GM18502 (cell line): ENCODE measurements around the gene IQSEC1.

Experiments used
- ATAC-seq: cut with Tn5 transposase; IDR thresholded peaks from one replicate; pipeline ENCODE4 v1.9.1; 2021; ENCODE audit warnings: mild to moderate bottlenecking; ENCODE audit not compliant: unreplicated experiment, poor library complexity

IQSEC1 gene

DNA sequence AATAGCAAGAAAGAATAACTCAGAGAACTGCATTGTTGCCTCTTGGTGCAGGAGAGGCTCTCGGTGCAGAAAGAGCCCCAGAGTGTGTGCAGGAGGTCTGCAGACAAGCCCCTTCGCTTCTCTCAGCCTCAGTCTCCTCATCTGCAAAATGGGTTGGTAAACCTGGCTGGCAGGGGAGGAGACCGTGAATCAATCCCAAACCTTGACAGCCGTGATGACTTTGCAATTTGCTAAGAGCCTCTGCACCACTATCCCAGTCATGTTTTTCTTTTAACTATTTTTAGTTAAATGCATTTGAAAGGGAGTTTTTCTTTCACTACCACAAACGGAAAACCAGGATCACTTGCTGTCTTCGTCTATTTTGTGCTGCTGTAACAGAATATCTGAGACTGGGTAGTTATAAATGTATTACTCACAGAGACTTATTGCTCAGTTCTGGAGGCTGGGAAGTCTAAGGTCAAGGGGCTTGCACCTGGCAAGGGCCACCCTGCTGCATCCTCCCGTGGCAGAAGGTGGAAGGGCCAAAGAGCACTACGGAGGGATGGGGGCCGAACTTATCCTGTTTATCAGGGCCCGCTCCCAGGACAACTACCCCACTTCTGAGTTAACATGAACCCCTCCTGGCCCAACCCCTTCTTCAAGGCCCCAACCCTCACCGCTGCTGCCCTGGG lies 14.2 kb upstream of the IQSEC1 start:
- no peak for ATAC-seq

- no peak for ATAC-seq
These were observed 13.3 kb upstream of the IQSEC1 start for GRCh38 chr3:13086531-13086981.

DNA sequence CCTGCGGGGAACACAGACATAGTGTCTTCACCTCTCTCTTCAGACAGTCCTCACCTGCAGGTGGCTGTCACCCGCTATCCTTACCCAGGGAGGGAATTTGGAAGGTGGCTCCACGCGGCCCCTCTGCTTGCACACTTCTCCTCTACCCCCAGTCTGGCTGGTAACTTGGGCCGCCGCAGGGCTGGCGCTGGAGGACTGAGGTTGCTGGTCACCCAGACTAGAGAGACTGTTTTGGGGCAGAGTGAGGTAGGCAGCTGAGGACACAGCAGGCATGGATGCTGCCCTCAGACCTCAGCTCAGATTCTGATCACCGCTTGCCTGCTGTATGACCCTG lies 12.6 kb upstream of the IQSEC1 start:
- no peak for ATAC-seq

- ATAC-seq, result no peak
These were observed 12.0 kb upstream of the IQSEC1 start for GRCh38 chr3:13085081-13085845.

DNA sequence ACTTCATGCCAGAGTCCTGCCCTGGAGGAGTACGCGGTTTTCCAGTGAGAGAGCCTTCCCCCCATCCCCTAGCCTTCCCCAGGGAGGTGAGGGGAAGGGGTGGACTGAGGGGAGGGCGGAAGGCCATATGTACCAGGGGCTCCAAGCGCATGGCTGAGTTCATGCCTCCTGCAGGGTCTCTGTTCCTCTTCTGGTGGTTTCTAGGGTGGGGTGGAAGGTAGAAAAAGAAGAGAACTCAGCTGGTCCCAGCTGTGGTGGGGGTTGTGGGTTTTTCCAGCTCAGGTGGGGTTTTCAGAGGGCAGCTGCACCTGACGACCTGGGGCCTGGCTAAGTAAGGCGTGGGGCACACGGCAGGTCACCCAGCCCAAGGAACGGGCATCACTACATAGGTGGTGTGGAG lies 10.7 kb upstream of the IQSEC1 start:
- peak; percentile 59 for ATAC-seq

- ATAC-seq, result no peak
These were observed 10.0 kb upstream of the IQSEC1 start for GRCh38 chr3:13083254-13083653.

- ATAC-seq, result no peak
These were observed 9.4 kb upstream of the IQSEC1 start for GRCh38 chr3:13082677-13083076.

DNA sequence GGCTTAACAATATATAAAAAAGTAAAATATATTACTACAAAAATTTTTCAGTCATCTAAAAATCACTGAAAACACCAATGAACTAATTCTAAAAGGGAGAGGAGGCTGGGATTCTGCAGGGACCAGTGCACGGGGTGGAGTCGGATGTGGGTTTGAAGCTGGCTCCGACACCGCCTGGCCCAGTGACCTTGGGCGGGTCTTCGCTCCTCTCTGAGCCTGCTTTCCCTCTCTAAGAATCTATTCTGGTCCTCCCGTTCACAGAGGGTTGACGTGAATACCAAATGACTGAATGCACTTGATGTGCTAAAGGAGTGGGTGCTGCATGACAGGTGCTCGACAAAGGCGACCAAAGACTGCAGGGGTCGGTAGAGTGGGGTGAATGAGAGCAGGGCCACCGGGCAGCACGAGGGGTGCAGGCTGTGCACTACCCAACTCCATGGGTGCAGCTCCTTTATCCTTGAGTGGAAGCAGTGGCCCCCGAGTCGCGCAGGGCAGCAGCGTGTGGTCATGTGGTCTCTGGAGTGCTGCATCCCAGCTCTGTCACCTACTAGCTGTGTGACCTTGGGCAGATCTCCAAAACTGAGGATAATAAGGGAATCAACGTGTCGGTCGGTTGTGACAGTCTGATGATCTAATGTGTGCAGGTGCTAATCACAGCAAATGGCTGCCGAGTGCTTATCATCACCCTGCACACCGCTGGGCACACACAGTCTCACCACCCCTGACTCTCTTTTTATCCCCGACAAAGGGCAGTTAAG lies 8.6 kb upstream of the IQSEC1 start:
- ATAC-seq, result no peak

DNA sequence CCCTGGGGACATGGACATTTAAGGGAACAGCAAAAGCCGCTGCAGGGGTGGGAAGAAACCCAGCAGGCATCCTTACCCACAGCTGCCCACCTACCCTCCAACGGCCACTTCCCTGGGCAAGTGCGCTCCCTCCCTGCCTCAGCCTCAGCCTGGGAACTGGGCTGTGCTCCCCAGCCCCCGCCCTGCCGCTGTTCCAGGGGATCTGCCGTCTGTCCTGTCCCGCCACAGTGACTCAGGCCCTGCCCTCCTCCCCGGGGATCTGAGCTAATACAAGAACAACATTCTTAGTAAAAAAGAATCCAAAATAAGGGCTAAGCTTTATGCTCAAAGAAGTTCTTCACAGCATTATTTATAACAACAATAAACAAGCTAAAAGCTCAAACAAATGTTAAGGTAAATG lies 7.4 kb upstream of the IQSEC1 start:
- no peak for ATAC-seq

- ATAC-seq, result no peak
These were observed 6.8 kb upstream of the IQSEC1 start for GRCh38 chr3:13080026-13080425.

GRCh38 chr3:13079510-13079909 lies 6.3 kb upstream of the IQSEC1 start:
- no peak for ATAC-seq

- no peak for ATAC-seq
These were observed 5.8 kb upstream of the IQSEC1 start for GRCh38 chr3:13079051-13079450.

DNA sequence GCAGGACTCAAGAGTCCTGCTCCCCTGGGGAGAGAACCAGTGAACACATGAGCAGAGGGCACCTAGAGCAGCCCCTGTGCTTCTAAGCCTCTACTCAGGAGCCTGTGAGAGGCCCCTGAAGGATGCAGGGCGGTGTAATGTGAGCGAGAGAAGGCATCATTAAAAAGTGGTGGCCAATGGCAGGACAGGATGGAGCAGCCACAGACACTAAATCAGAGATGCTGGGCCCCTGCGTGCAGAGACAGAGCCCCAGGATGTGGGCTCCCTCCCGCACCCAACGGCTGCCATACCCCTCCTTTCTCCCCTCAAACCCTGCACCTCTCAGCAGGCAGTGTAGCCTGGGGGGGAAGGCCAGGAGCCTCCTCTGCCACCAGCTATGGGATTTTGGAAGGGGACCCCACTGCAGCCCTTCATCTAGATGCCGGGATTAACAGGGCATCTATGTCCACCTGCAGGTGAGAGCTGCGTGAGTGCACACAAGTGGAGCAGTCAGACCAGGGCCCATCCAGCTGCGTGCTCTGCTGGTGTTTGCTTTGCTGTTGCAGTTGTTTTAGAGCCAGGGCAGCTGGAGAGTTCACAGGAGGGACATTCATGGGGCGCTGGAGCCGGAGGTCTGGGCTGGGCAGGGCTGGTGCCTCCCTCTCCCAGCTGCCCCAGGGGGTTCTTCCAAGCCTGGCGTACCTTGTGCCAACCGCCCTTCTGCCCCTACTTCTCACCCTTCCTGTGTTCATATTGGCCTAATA lies 5.1 kb upstream of the IQSEC1 start:
- no peak for ATAC-seq

DNA sequence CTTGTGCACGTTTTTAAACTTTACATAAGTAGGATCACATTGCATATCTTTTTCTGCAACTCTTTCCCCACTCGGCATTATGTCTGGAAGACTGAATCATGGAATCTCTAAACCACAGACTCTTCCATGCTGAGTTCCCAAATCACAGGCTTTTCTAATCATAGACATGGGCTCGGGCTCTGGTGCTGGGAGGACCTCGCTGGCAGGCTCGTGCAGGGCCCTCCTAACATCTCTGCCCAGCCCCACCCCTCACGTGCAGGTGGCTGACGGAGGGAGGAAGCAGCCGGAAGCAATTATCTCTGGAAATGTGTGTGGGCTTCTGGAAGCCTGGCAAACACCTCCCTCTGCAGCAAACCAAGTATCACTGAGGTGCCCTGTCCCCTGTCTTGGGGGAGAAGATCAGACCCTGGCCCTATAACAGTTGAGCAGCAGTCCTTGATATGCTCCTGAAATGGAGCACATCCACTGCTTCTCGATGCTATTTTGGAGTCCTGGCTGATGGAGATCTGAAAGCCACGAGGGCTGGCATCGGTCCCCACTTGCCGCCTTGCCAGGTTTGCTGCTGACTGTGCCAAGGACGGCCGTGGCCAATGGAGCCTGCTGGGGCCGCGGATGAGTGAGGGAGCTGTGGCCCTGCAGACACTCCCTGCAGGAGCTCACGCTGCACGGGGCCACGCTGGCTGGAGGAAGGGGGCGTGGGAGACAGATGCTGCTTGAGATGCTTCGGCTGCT lies 4.4 kb upstream of the IQSEC1 start:
- ATAC-seq, result no peak

DNA sequence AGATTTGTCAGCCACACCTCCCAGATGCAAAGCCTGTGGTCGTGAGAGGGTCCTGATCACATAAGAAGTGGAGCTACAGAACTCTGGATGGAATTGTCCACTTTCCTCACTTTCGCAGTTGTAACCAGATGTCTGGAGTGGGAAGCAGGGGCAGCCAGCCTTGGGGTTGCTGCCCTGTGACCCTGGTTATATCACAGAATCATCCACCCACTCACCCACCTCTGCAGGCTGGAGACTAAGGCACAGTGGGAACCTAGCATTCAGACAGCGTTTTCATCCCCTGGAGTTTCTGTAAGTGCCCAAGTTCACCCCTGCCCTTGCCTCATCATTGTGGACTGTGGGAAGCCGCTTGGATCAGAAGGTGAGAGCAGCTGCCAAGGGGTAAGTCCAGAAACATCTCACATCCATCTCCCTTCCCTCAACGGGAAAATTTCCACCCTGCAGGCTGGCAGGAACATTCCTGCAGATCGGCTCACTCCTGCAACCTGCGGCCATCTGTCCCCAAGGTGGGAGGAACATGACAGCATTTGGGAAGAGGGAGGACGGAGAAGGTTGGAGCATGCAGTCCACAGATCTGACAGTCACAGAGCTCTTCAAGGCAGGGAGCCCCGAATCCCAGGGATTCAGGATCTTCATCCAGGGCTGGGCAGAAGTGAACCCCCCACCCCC lies 2.9 kb upstream of the IQSEC1 start:
- no peak for ATAC-seq

GRCh38 chr3:13075318-13075717 lies 2.1 kb upstream of the IQSEC1 start:
- no peak for ATAC-seq

DNA sequence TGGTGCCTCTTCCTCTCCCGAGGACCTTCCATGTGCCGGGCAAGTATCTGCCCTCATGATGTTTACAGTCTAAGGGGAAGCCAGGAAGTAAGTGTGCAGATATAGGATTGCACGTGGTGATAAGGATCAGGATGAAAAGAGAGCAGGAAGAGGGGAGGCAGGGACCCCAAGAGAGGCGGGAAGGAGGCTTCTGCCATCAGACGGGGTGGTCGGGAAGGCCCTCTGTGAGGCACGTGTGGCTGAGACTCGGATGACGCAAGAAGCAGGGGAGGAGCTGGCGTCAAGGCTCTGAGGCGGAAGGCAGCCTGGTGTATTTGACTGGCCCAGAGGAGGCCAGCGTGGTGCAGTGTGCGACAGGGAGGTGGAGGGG lies 762 bp upstream of the IQSEC1 start:
- ATAC-seq, result no peak

GRCh38 chr3:13072600-13073325 lies 466 bp downstream of the IQSEC1 start:
- ATAC-seq, result peak; percentile 30

DNA sequence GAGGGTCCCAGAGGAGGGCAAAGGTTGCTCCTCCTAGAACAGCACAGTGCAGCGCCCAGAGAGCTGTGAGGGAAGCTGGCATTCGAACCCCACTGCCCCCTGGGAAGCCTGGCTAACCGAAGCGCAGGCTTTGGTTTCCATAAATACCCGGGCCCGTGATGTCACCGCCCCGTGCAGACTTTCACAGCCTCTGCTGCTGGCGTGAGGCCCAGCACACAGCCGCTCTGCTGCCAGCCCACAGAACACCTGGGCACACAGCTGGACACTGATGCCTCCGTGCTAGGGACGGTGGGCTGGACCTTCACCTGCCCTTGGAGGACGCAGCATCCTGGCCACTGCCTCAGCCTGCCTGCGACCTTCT lies 1.0 kb downstream of the IQSEC1 start:
- peak; percentile 67 for ATAC-seq
